BE2C (cell line): Measurements from ENCODE around the gene CHRNA7.
A peak's percentile ranks its signal among the peaks of the same experiment; 100 is the strongest.

Experiments
- DNase-seq: peaks from one replicate; pipeline ENCODE4 v3.0.0-alpha.2; 2020
- H3K27me3 ChIP-seq: fragments of 250-450 bp; sonication (Bioruptor Pico); 2 replicates; pipeline ENCODE4 v1.5.1; 2020; ENCODE audit warnings: mild to moderate bottlenecking
- H3K36me3 ChIP-seq: fragments of 250-450 bp; sonication (Bioruptor Pico); 2 replicates; pipeline ENCODE4 v1.5.1; 2020; ENCODE audit warnings: mild to moderate bottlenecking
- H3K4me1 ChIP-seq: fragments of 250-450 bp; sonication (Bioruptor Pico); 2 replicates; pipeline ENCODE4 v1.5.1; 2020
- H3K4me3 ChIP-seq: 2 replicates; pipeline ENCODE4 v1.5.1; 2011; ENCODE audit warnings: low read depth, low read length
- H3K9me3 ChIP-seq: fragments of 250-450 bp; sonication (Bioruptor Pico); 2 replicates; pipeline ENCODE4 v1.5.1; 2020
- TF ChIP-seq, protein P1 (sequence below): IDR thresholded peaks from 2 replicates; pipeline ENCODE4 v1.5.1; 2012; ENCODE audit warnings: mild to moderate bottlenecking, low read depth, low read length

The CHRNA7 gene

DNA sequence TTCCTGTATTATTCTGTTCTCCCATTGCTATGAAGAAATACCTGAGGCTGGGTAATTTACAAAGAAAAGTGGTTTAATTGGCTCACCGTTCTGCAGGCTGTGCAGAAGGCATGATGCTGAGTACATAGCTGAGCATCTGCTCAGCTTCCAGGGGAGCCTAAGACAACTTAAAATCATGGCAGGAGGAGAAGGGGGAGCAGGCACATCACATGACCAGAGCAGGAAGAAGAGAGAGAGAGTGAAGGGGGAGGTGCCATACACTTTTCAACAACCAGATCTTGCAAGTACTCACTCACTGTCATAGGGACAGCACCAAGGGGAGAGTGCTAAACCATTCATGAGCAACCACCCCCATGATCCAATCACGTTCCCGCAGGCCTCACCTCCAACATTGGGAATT is 188.4 kb downstream of the CHRNA7 start:
- TF ChIP-seq, protein P1, sequence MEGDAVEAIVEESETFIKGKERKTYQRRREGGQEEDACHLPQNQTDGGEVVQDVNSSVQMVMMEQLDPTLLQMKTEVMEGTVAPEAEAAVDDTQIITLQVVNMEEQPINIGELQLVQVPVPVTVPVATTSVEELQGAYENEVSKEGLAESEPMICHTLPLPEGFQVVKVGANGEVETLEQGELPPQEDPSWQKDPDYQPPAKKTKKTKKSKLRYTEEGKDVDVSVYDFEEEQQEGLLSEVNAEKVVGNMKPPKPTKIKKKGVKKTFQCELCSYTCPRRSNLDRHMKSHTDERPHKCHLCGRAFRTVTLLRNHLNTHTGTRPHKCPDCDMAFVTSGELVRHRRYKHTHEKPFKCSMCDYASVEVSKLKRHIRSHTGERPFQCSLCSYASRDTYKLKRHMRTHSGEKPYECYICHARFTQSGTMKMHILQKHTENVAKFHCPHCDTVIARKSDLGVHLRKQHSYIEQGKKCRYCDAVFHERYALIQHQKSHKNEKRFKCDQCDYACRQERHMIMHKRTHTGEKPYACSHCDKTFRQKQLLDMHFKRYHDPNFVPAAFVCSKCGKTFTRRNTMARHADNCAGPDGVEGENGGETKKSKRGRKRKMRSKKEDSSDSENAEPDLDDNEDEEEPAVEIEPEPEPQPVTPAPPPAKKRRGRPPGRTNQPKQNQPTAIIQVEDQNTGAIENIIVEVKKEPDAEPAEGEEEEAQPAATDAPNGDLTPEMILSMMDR, result no peak
- Histone ChIP-seq H3K36me3 (no peaks in the 10 kb centered on the region), H3K27me3 (no peaks in the 10 kb centered on the region), H3K9me3 (no peaks in the 10 kb centered on the region), H3K4me1 (peaks cover 17% of the 10 kb centered on the region), H3K4me3 (no peak overlapping the region)
- peak; percentile 26 for DNase-seq
